K562 (cell line): Measurements from ENCODE around the gene RREB1. TPM values are rescaled to one million over a fixed set of nuclear protein-coding genes. Genes with fewer than 3 reads are reported as not detected.
A peak's percentile ranks its signal among the peaks of the same experiment; 100 is the strongest.

Experiments used
- CBFB ChIP-seq: sonication (generic); formaldehyde crosslinking; IDR thresholded peaks from 2 replicates; pipeline ENCODE4 v1.4.0; 2020; ENCODE audit warnings: mild to moderate bottlenecking, missing genetic modification reagents
- CXXC5 ChIP-seq: fragments of 250-450 bp; sonication (Bioruptor Pico); IDR thresholded peaks from 2 replicates; pipeline ENCODE4 v1.8.0; 2022; ENCODE audit warnings: inconsistent platforms, mild to moderate bottlenecking, moderate library complexity
- FOXA3 ChIP-seq, 2 experiments: fragments of 450-650 bp in 1 of 2; sonication (generic) in 1 of 2; formaldehyde crosslinking; IDR thresholded peaks in 1 of 2; conservative IDR thresholded peaks in 1 of 2; 2 replicates each; pipeline versions ENCODE4 v1.4.0 to v1.8.0; 2020 to 2022; ENCODE audit warnings: mild to moderate bottlenecking in 2 of 2, missing genetic modification reagents in 1 of 2
- KDM4B ChIP-seq, 2 experiments: fragments of 450-650 bp in 1 of 2; sonication (generic) in 1 of 2; IDR thresholded peaks; 2 replicates each; pipeline ENCODE4 v1.6.1; 2016 to 2017; ENCODE audit warnings: borderline replicate concordance in 2 of 2, antibody characterized with exemption in 1 of 2, low read depth in 1 of 2, mild to moderate bottlenecking in 1 of 2
- MTA2 ChIP-seq: fragments of 450-650 bp; IDR thresholded peaks from 2 replicates; pipeline ENCODE4 v1.6.1; 2016; ENCODE audit warnings: low read depth
- NCOR1 ChIP-seq: fragments of 450-650 bp; IDR thresholded peaks from 2 replicates; pipeline ENCODE4 v1.6.1; 2016; ENCODE audit warnings: mild to moderate bottlenecking, moderate library complexity
- NRF1 ChIP-seq, 2 experiments: fragments of 450-650 bp; IDR thresholded peaks in 1 of 2; conservative IDR thresholded peaks in 1 of 2; 2 replicates each; pipeline ENCODE4 v1.6.1; 2014; ENCODE audit warnings: mild to moderate bottlenecking in 2 of 2
- RB1 ChIP-seq: fragments of 450-650 bp; IDR thresholded peaks from 2 replicates; pipeline ENCODE4 v1.6.1; 2017; ENCODE audit warnings: low read depth, mild to moderate bottlenecking
- RBM39 ChIP-seq: fragments of 200-400 bp; formaldehyde crosslinking; optimal IDR thresholded peaks from 2 replicates; pipeline ENCODE3; 2018; ENCODE audit warnings: low read depth, low read length
- SRSF7 ChIP-seq: fragments of 200-400 bp; formaldehyde crosslinking; optimal IDR thresholded peaks from 2 replicates; pipeline ENCODE3; 2017; ENCODE audit warnings: mild to moderate bottlenecking, low read depth, low read length
- STAT5A ChIP-seq: IDR thresholded peaks from 2 replicates; pipeline ENCODE4 v1.6.1; 2012; ENCODE audit warnings: low read length, inconsistent platforms, borderline replicate concordance
- UBTF ChIP-seq, 2 experiments: IDR thresholded peaks; 2 replicates each; pipeline ENCODE4 v1.6.1; 2012; ENCODE audit warnings: improper control_type of control experiment in 2 of 2, low read depth in 2 of 2, low read length in 2 of 2, borderline replicate concordance in 1 of 2
- WHSC1 ChIP-seq: IDR thresholded peaks from one replicate; pipeline ENCODE4 v1.6.1; 2012; ENCODE audit warnings: low read length, control low read depth, inconsistent platforms
- ZBTB5 ChIP-seq: fragments of 450-650 bp; IDR thresholded peaks from 2 replicates; pipeline ENCODE4 v1.6.1; 2017; ENCODE audit warnings: antibody characterized with exemption
- ZNF398 ChIP-seq: fragments of 250-450 bp; sonication (Bioruptor Pico); IDR thresholded peaks from 2 replicates; pipeline ENCODE4 v1.8.0; 2021; ENCODE audit warnings: moderate library complexity, mild to moderate bottlenecking, inconsistent platforms
- ZNF75A ChIP-seq: fragments of 450-650 bp; formaldehyde crosslinking; IDR thresholded peaks from 2 replicates; pipeline ENCODE4 v1.4.0; 2020; ENCODE audit warnings: mild to moderate bottlenecking
- polyA plus RNA-seq, 8 experiments: library from polyadenylated mRNA; depleted of rRNA in 4 of 8; stranded (reverse) in 5 of 8; unstranded in 3 of 8; fragments of >200 nt; fragmentation: Nextera tagmentation in 2 of 8; fragmentation: Illumina TruSeq in 1 of 8; extraction: Ambion mirVana in 2 of 8; extraction: Trizol in 1 of 8; gene quantifications; 2 replicates each; pipeline versions ENCODE4 v1.2.1 to v1.2.3, GENCODE V29; 2011 to 2014; ENCODE audit warnings: inconsistent platforms in 1 of 8, missing spikeins in 1 of 8
- total RNA-seq, 7 experiments: library from RNA; depleted of rRNA in 6 of 7; stranded (reverse); fragments of >200 nt in 6 of 7; fragmentation: Illumina TruSeq in 2 of 7; extraction: Trizol in 2 of 7; gene quantifications; 2 replicates each; pipeline versions ENCODE4 v1.2.1 to v1.2.3, GENCODE V29; 2011 to 2021; ENCODE audit warnings: low replicate concordance in 1 of 7
- TF ChIP-seq, protein P1 (sequence below): fragments of 250-450 bp; sonication (Bioruptor Pico); IDR thresholded peaks from 2 replicates; pipeline ENCODE4 v1.5.0; 2020; ENCODE audit warnings: mild to moderate bottlenecking, borderline replicate concordance

The RREB1 gene
- total and polyA plus RNA-seq, 9 of the 15 experiments (the other 6 are each of a cell fraction or from before 2014, with no cell fraction given): 3.3 to 64.2 (median 19.3) TPM

DNA sequence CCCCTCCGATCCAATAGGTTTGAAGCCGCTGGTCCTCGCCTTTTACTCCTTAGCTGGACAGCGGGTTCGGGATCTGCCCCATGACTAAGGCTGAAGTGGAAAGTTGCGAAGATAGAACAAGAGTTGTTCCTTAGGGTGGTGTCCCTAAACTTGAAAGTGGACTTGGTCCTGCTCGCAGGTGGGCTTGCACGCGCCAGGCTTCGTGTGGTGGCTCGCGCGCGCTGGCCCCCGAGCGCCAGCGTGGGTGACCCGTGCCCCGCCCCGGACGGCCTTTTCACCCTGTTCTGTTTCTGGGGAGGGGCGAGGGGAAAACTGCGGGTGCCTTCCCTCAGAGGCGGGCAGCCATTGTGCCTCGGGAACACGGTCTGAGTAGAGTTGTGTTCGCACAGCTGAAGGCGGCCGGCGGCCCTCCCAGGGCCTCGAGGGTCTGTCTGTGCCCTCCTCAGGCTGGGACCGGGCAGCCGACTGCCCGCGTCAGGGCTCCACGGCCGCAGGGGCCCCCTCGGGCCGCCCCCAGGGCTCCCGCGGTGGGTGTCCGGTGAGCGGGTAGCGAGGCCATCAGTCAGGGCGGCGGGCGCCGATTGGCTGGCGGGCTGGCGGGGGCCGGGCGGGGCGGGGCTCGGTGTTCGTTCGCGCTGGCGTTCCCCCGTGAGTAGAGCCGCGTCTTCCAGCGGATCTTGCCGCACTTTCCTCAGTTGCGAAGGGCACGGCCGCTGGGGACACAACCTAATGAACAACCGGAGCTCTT is 33.0 kb downstream of the RREB1 start (continued):
- TF ChIP-seq ZBTB5 (no peak), KDM4B (IDR thresholded peaks at IDR 0.05; ENCODE audit: borderline replicate concordance in 2 of 2, low read depth in 1 of 2) (0 out of 4 replicates have a peak, but pooled peaks of 1 of the 2 experiments have one; percentile 37), CXXC5 (CRISPR knock-in tag) (peak; percentile 74), NCOR1 (no peak), FOXA3 (CRISPR knock-in tag; conservative IDR thresholded peaks at IDR 0.05 in 1 of 2, IDR thresholded peaks at IDR 0.05 in 1 of 2) (no peak), ZNF398 (CRISPR knock-in tag) (no peak), SRSF7 (no peak), WHSC1 (no peak), MTA2 (0 out of 2 replicates have a peak, but pooled peaks have one; percentile 11), STAT5A (no peak), RB1 (peak; percentile 50; the same call in 1 of the 2 replicates), ZNF75A (CRISPR knock-in tag) (no peak), UBTF (IDR thresholded peaks at IDR 0.05; ENCODE audit: borderline replicate concordance in 1 of 2, low read depth in 2 of 2, low read length in 2 of 2) (peak in 1 of 2 experiments; percentile 74; a peak in 1 of 4 replicates), NRF1 (conservative IDR thresholded peaks at IDR 0.05 in 1 of 2, IDR thresholded peaks at IDR 0.05 in 1 of 2) (0 out of 4 replicates have a peak, but pooled peaks of 1 of the 2 experiments have one; percentile 11), RBM39 (no peak), CBFB (CRISPR knock-in tag) (no peak)
- TF ChIP-seq, protein P1, sequence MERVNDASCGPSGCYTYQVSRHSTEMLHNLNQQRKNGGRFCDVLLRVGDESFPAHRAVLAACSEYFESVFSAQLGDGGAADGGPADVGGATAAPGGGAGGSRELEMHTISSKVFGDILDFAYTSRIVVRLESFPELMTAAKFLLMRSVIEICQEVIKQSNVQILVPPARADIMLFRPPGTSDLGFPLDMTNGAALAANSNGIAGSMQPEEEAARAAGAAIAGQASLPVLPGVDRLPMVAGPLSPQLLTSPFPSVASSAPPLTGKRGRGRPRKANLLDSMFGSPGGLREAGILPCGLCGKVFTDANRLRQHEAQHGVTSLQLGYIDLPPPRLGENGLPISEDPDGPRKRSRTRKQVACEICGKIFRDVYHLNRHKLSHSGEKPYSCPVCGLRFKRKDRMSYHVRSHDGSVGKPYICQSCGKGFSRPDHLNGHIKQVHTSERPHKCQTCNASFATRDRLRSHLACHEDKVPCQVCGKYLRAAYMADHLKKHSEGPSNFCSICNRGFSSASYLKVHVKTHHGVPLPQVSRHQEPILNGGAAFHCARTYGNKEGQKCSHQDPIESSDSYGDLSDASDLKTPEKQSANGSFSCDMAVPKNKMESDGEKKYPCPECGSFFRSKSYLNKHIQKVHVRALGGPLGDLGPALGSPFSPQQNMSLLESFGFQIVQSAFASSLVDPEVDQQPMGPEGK: no peak
